Loucy (cell line): ENCODE measurements around the gene KSR2.

Source experiments
- CTCF ChIP-seq: fragments of 200-600 bp; sonication (generic); conservative IDR thresholded peaks from 2 replicates; pipeline ENCODE4 v1.5.1; 2014; ENCODE audit warnings: mild to moderate bottlenecking, antibody characterized with exemption, low read length
- EZH2phosphoT487 ChIP-seq: fragments of 200-600 bp; IDR thresholded peaks from 2 replicates; pipeline ENCODE4 v1.6.1; 2018; ENCODE audit warnings: antibody characterized with exemption, mild to moderate bottlenecking, moderate library complexity, borderline replicate concordance

GRCh38 chr12:117707861-117708260, 260.9 kb downstream of the KSR2 start:
- TF ChIP-seq CTCF (no peak), EZH2phosphoT487 (no peak)
